ENCODE data around the gene RTEL1. TPM values are rescaled to one million over a fixed set of nuclear protein-coding genes. Genes with fewer than 3 reads are reported as not detected.

RTEL1 gene
- total and polyA plus RNA-seq, 4 experiments from 2014 or later: 1.3 to 36.0 (median 18.2) TPM

DNA sequence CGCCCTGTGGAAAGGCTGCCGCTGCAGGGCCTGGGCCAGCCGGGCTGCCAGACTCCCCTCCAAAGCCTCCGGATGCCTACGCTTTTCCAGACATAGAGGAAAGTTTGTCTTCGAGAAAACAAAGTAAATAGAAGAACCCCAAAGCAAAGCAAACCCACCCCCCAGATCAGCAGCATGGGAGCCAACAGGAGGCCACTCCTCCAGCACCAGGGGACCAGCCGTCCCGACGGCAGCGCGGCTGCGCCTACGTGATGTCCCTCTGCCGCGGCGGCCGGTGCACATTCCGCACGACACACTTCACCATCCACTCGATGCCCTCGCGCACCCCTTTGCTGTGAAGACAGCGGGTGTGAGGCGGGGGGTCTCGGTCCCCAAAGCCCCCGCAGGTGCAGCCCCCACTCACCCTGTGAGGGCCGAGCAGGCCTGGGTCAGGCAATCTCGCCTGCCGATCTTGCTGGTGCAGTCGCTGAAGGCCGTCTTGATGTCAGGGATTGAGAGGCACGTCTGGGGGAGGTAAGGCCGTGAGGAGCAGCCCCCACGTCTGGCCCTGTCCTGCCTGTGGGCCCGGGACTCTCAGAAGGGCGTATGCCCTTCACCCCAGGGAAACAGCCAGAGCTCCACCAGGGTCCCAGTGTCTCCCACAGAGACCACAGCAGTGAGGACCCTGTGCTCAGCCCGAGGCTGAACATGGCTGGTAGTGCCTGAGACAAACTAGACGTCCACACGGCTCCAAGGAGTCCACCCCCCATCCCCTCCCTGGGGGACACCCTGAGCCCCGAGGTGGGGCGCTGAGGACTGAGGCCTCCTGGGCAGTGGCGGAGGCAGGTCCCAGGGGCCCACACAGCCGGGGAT lies 42.3 kb downstream of the RTEL1 start:
- ChIA-PET CTCF (ENCODE audit: partially characterized antibody) (no interaction called here), POLR2A (ENCODE audit: partially characterized antibody) (interaction anchor here (0.5 to 2.1 kb wide), 4 partner anchors 27 to 39 kb away, joined by 3 to 8 read pairs (median 4); partner anchors contain the start of genes LIME1 and SLC2A4RG)
- intact Hi-C loops (cut with micrococcal nuclease): no loop called here
- H3K4me3 Mint-ChIP-seq: no peak overlapping the region
- Histone ChIP-seq H3K36me3 (ENCODE audit: insufficient read depth, low read length) (peaks cover 20% of the 10 kb centered on the region), H3K4me1 (ENCODE audit: insufficient read depth, low read length) (peaks cover 47% of the 10 kb centered on the region), H3K4me3 (ENCODE audit: low read length in 2 of 2) (no peak overlapping the region), H3K9me3 (ENCODE audit: control insufficient read depth in 1 of 2, low read length in 2 of 2) (no peaks in the 10 kb centered on the region), H3K27me3 (ENCODE audit: insufficient read depth, low read length) (no peaks in the 10 kb centered on the region), H3K27ac (ENCODE audit: low read depth, low read length) (no peak overlapping the region)
- no peak overlapping the region for H3K27ac Mint-ChIP-seq
- peaks cover 0 to 1% (median 0%) of the 10 kb centered on the region in 8 donors for H3K9me3 Mint-ChIP-seq
- peaks cover 0 to 15% of the 10 kb centered on the region in 2 donors for H3K36me3 Mint-ChIP-seq
- no peaks in the 10 kb centered on the region for H3K27me3 Mint-ChIP-seq
- DNase-seq: peak in 1 of 5 donors; percentile 19
- peaks cover 7 to 42% (median 17%) of the 10 kb centered on the region in 4 donors for H3K4me1 Mint-ChIP-seq

DNA sequence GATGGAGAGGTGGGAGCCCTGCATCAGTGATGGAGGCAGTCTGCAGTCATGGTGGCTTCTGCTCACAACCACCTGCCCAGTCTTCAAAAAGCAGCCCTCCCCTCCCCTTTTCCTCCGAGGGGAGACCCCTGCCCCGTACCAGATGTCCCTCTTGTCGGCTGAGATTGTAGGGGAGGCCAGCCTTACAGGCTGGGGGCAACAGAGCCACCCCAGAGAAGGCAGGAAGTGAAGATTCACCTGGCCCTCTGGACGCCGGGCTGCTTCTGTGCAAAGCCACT lies 42.9 kb downstream of the RTEL1 start:
- H3K4me1 Mint-ChIP-seq: peaks cover 7 to 48% (median 17%) of the 10 kb centered on the region in 4 donors

DNA sequence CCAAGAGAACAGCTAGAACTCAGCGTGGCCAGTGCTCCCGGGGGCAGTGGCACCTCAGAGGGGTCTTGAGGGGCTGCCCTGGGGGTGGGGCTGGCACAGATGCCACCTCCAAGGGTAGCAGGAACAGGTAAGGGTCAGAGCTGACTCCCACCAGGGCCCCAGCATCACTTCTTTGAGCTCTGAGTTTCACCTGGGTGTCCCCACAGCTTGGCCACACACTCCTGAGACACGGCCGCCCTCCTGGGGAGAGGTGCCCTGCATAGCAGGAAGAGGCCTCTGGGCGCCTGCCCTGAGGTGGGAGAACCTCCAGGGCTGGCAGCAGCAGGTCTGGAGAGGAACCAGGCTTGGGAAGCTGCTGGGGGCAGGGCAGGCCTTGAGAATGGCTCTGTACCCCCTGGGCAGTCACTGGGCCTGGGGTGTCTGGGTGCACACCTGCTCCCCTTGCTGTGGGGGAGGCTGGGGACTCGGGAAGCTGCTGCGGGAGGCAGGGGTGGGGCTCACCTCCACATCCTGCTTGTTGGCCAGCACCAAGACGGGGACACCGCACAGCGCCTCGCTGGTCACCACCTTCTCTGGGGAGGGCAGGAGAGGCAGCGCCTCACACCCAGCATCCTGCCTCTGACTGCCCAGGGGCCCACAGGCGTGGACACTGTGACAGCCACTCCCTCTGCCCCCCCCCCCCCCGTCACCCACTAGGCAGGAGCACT lies 43.4 kb downstream of the RTEL1 start:
- Histone ChIP-seq H3K4me1 (ENCODE audit: insufficient read depth, low read length) (peaks cover 49% of the 10 kb centered on the region), H3K9me3 (ENCODE audit: control insufficient read depth in 1 of 2, low read length in 2 of 2) (no peaks in the 10 kb centered on the region), H3K27me3 (ENCODE audit: insufficient read depth, low read length) (no peaks in the 10 kb centered on the region), H3K4me3 (ENCODE audit: low read length in 2 of 2) (no peak overlapping the region), H3K36me3 (ENCODE audit: insufficient read depth, low read length) (peaks cover 31% of the 10 kb centered on the region), H3K27ac (ENCODE audit: low read depth, low read length) (no peak overlapping the region)
- Mint-ChIP-seq H3K4me1 (peaks cover 7 to 50% (median 15%) of the 10 kb centered on the region in 4 donors), H3K4me3 (peak overlapping the region in 1 of 8 donors; percentile 35), H3K36me3 (peaks cover 3 to 23% of the 10 kb centered on the region in 2 donors), H3K9me3 (peaks cover 0 to 1% (median 0%) of the 10 kb centered on the region in 8 donors), H3K27me3 (no peaks in the 10 kb centered on the region), H3K27ac (peak overlapping the region in 1 of 7 donors; percentile 75)
- peak in 1 of 5 donors; percentile 30 for DNase-seq
- intact Hi-C loops (cut with micrococcal nuclease): no loop called here
- POLR2A ChIA-PET (ENCODE audit: partially characterized antibody): interaction anchor here (1.1 to 2.1 kb wide), 3 partner anchors 32 to 37 kb away, joined by 3 to 8 read pairs (median 4); partner anchors contain the start of genes LIME1 and SLC2A4RG
- CTCF ChIA-PET (ENCODE audit: partially characterized antibody): no interaction called here

More for the DNA sequence above, 42.9 kb downstream of the RTEL1 start:
- peaks cover 49% of the 10 kb centered on the region for H3K4me1 ChIP-seq (ENCODE audit: insufficient read depth, low read length)
- Mint-ChIP-seq H3K9me3 (peaks cover 0 to 1% (median 0%) of the 10 kb centered on the region in 8 donors), H3K36me3 (peaks cover 2 to 21% of the 10 kb centered on the region in 2 donors), H3K4me3 (peak overlapping the region in 1 of 8 donors; percentile 35), H3K27me3 (no peaks in the 10 kb centered on the region), H3K27ac (no peak overlapping the region)
- no peak overlapping the region for H3K4me3 ChIP-seq (ENCODE audit: low read length in 2 of 2)
- CTCF ChIA-PET (ENCODE audit: partially characterized antibody): no interaction called here
- POLR2A ChIA-PET (ENCODE audit: partially characterized antibody): interaction anchor here (1.1 to 2.1 kb wide), 3 partner anchors 33 to 38 kb away, joined by 3 to 8 read pairs (median 4); partner anchors contain the start of genes LIME1 and SLC2A4RG
- peaks cover 26% of the 10 kb centered on the region for H3K36me3 ChIP-seq (ENCODE audit: insufficient read depth, low read length)
- H3K9me3 ChIP-seq (ENCODE audit: control insufficient read depth in 1 of 2, low read length in 2 of 2): no peaks in the 10 kb centered on the region
- no peak overlapping the region for H3K27ac ChIP-seq (ENCODE audit: low read depth, low read length)
- DNase-seq: no peak
- no peaks in the 10 kb centered on the region for H3K27me3 ChIP-seq (ENCODE audit: insufficient read depth, low read length)
- intact Hi-C loops (cut with micrococcal nuclease): no loop called here

DNA sequence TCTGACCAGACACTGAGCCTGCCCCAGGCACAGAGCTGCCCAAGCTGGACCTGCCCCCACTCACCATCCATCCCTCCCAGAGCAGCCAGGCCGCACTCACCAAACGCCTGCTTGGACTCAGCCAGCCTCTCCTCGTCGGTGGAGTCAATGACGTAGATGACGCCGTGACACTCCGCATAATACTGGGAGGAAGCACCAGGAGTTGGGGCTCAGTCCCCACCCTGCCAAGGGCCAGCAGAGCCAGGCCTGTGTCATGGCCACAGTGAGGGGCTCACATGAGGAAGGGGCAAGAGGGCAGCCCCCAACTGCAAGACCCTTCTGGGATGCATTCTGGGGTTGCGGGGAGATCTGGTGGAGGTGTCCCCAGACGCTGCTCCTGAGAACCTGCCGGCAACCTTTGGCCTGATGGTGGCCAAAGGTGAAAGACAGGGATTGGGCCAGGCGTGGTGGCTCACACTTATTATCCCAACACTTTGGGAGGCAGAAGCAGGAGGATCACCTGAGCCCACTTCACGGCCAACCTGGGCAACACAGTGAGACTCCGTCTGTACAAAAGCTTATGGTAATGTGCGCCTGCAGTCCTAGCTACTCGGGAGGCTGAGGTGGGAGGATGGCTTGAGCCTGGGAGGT lies 44.0 kb downstream of the RTEL1 start:
- H3K36me3 Mint-ChIP-seq: peaks cover 8 to 29% of the 10 kb centered on the region in 2 donors
- CTCF ChIA-PET (ENCODE audit: partially characterized antibody): no interaction called here
- POLR2A ChIA-PET (ENCODE audit: partially characterized antibody): interaction anchor here (1.1 to 2.1 kb wide), 3 partner anchors 14 to 37 kb away, joined by 3 to 8 read pairs (median 3); partner anchors contain the start of gene SLC2A4RG
- Histone ChIP-seq H3K4me1 (ENCODE audit: insufficient read depth, low read length) (peaks cover 49% of the 10 kb centered on the region), H3K36me3 (ENCODE audit: insufficient read depth, low read length) (peaks cover 32% of the 10 kb centered on the region), H3K9me3 (ENCODE audit: control insufficient read depth in 1 of 2, low read length in 2 of 2) (no peaks in the 10 kb centered on the region), H3K27me3 (ENCODE audit: insufficient read depth, low read length) (no peaks in the 10 kb centered on the region), H3K4me3 (ENCODE audit: low read length in 2 of 2) (no peak overlapping the region), H3K27ac (ENCODE audit: low read depth, low read length) (no peak overlapping the region)
- no peaks in the 10 kb centered on the region for H3K27me3 Mint-ChIP-seq
- peak overlapping the region in 3 of 7 donors; percentile 37 to 51 (median 48) for H3K27ac Mint-ChIP-seq
- intact Hi-C loops (cut with micrococcal nuclease): no loop called here
- H3K4me3 Mint-ChIP-seq: peak overlapping the region in 1 of 8 donors; percentile 54
- H3K9me3 Mint-ChIP-seq: peaks cover 0 to 1% (median 0%) of the 10 kb centered on the region in 8 donors
- no peak for DNase-seq
- H3K4me1 Mint-ChIP-seq: peaks cover 11 to 51% (median 18%) of the 10 kb centered on the region in 4 donors

DNA sequence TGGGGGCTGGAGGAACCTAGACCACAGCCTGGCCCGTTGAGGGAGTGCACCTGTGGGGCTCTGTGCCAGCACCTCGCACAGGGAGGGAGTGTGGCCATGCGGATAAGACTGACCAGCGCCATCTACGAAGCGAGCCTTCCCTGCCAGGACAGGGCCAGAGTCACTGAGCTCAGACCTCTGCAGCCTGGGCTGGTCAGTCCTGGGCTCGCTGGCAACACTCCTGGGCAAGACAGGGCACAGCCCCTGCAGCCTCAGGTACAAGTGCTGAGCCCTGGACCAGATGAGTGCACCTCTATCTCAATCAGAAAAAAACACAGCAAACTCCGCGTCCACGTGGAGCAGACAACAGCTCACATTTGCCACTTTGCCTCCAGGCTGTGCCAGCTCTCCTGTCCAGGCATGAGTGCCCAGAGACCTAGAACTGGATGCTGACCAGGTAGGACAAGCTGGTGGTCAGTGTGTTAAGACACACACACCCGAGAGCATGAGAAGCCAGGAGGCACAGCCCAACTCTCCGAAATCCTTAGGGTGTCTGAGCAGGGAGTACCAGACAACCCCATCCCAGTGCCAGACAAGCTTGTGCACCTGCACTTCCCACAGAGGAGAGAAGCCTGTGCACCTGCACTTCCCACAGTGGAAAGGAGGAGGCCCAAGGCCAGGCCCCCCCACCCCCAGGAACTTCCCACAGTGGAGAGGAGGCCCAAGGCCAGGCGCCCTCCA lies 44.8 kb downstream of the RTEL1 start:
- no peaks in the 10 kb centered on the region for H3K9me3 ChIP-seq (ENCODE audit: control insufficient read depth in 1 of 2, low read length in 2 of 2)
- no peaks in the 10 kb centered on the region for H3K27me3 Mint-ChIP-seq
- no peaks in the 10 kb centered on the region for H3K27me3 ChIP-seq (ENCODE audit: insufficient read depth, low read length)
- no peak overlapping the region for H3K27ac ChIP-seq (ENCODE audit: low read depth, low read length)
- peaks cover 32% of the 10 kb centered on the region for H3K36me3 ChIP-seq (ENCODE audit: insufficient read depth, low read length)
- H3K4me3 ChIP-seq (ENCODE audit: low read length in 2 of 2): no peak overlapping the region
- intact Hi-C loops (cut with micrococcal nuclease): no loop called here
- peaks cover 41% of the 10 kb centered on the region for H3K4me1 ChIP-seq (ENCODE audit: insufficient read depth, low read length)
- H3K27ac Mint-ChIP-seq: peak overlapping the region in 2 of 7 donors; percentile 35 to 43
- ChIA-PET POLR2A (ENCODE audit: partially characterized antibody) (interaction anchor here (0.9 to 2.1 kb wide), 3 partner anchors 15 to 36 kb away, joined by 3 to 8 read pairs (median 5); partner anchors contain the start of genes LIME1 and SLC2A4RG), CTCF (ENCODE audit: partially characterized antibody) (no interaction called here)
- peaks cover 0 to 1% (median 0%) of the 10 kb centered on the region in 8 donors for H3K9me3 Mint-ChIP-seq
- H3K36me3 Mint-ChIP-seq: peaks cover 8 to 30% of the 10 kb centered on the region in 2 donors
- peaks cover 9 to 44% (median 18%) of the 10 kb centered on the region in 4 donors for H3K4me1 Mint-ChIP-seq
- no peak overlapping the region for H3K4me3 Mint-ChIP-seq
- DNase-seq: peak in 1 of 5 donors; percentile 19

DNA sequence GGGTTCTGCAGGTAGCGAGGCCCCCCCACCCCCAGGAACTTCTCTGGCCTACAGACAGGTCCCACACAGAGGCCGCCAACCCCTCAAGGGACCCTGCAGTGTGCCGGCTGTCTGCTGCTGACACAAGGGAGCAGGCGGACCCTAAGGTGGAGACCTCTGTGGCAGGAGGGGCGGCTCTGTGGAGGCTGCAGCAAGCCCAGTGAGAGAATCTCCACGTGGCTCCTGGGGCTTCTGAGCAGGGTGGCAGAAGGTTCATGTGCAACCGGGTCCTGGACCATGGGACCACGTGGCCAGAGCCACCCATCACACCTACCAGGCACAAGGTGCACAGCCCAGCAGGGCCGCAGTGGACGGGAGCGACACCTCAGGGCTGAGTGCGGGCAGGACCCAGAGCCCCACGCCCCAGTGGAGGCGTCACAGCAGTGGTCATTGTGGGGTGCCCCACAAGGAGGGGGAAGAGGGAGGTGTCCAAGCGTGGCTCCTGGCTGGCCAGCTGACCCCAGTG lies 45.4 kb downstream of the RTEL1 start:
- peak in 1 of 5 donors; percentile 26 for DNase-seq
- H3K36me3 Mint-ChIP-seq: peaks cover 8 to 33% of the 10 kb centered on the region in 2 donors
- H3K27ac Mint-ChIP-seq: no peak overlapping the region

More for the DNA sequence above, 45.4 kb downstream of the RTEL1 start:
- Mint-ChIP-seq H3K4me3 (no peak overlapping the region), H3K9me3 (peaks cover 0 to 1% (median 0%) of the 10 kb centered on the region in 8 donors), H3K27me3 (no peaks in the 10 kb centered on the region), H3K4me1 (peaks cover 9 to 43% (median 19%) of the 10 kb centered on the region in 4 donors)
- H3K36me3 ChIP-seq (ENCODE audit: insufficient read depth, low read length): peaks cover 32% of the 10 kb centered on the region
- H3K9me3 ChIP-seq (ENCODE audit: control insufficient read depth in 1 of 2, low read length in 2 of 2): no peaks in the 10 kb centered on the region
- no peak overlapping the region for H3K4me3 ChIP-seq (ENCODE audit: low read length in 2 of 2)
- peaks cover 40% of the 10 kb centered on the region for H3K4me1 ChIP-seq (ENCODE audit: insufficient read depth, low read length)
- H3K27ac ChIP-seq (ENCODE audit: low read depth, low read length): no peak overlapping the region
- CTCF ChIA-PET (ENCODE audit: partially characterized antibody): interaction anchor here (1.0 kb wide), 1 partner anchor 166 kb away, joined by 3 read pairs; the partner anchor contains the start of gene PTK6
- no peaks in the 10 kb centered on the region for H3K27me3 ChIP-seq (ENCODE audit: insufficient read depth, low read length)
- POLR2A ChIA-PET (ENCODE audit: partially characterized antibody): interaction anchor here (0.9 to 1.5 kb wide), 4 partner anchors 16 to 37 kb away, joined by 3 to 6 read pairs (median 4); partner anchors contain the start of gene LIME1
- intact Hi-C loops (cut with micrococcal nuclease): no loop called here

All from CD4-positive, alpha-beta memory T cell (primary cell).